ENCODE measurements around the gene UBE2E2.
"Not testable (repeated sequence)": the region's sequence is repeated elsewhere in the genome, so short reads cannot be mapped to it uniquely, and the experiment has no call there.

Gene UBE2E2

DNA sequence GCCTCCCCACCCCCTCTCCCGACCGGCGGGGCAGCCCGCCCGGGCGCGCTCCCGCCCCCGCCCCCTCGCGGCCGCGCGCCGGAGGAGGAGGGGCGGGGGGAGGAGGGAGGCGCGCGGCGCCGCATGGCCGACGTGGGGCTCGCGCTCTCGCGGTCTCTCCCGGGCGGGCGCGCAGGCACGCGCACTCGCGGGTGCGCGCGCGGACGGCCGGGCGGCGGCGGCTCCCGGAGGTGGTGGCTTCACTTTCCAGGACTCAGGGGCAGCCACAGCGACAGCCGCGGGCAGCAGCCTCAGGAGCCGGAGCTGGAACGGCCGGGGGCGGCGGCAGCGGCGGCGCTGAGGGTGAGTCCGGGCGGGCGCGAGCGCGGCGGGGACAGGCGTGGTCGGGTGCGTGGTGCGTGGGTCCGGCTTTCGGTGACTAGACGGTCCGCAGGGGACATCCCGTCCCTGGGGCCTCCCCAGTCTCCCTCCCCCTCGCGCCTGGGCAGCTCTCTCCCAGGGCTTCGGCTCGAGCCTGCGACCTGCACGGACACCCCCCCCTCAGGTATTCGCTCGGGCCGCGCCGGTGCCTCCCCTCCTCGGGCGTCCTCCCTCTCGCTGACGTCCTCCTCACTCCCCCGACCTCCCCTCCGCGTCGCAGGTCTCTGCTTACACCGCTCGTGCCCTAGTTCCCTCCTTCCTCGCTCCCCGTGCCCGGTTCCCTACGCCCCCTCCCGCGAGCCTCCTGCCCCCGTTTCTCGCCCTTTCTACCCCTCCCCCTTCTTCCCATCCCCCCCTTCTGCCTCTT is at the start of gene UBE2E2:
Gene UBE2E2, plus strand, starts transcription at position 407 of the 787 bp plus-strand sequence.
- peak; percentile 68 for DNase-seq

DNA sequence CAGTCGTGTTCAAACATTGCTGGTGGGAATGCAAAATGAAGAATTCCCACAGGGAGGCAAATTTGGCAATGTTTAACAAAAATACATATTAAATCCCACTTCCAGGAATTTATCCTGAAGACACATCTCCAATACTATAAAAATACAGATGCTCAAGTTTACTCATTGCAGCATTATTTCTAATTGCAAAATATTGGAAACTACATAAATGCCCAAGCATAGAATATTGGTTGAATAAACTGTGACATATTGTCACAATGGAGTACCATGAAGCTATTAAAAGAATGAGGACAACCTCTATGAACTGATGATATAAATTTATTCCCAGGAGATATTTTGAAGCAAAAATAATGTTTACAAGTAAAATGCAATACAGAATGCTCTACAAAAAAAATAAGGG is 49.7 kb upstream of the UBE2E2 start:
- no peak for DNase-seq

DNA sequence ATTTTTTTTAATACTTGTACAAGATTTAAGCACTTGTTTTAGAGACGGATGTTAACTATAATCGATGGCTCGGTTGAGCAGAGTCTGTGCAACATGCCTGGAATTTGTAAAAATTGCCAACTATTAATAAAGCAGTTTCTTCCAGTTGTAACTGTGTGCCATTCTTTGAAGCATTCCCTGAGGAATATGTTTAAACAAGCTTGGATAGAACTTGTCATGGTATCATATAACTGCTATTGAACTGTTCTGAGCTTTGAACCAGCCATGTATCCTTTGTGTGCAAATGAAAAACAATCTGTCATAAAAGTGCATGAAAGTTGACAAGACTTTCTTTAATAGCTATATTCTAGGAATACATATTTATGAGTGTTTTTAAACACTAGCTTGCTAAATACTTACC is 45.8 kb upstream of the UBE2E2 start:
- no peak for DNase-seq

DNA sequence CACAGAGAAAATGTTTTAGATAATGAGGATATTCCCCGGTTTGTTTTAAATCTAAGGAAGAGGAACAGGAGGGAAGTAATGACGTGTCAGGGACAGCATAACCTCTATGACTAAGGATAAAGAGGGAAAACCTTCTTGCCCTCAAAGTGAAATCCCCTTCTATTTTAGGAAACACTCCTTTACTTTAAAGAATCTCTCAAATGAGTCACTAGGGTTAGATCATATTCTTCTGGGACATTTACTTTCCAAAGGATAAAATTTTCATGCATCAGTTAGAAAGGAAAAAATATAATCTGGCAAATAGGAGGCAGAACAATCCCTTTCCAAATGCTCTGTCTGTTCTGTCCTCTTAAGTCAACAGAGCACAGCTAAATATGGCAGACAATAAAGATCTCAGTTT is 43.2 kb upstream of the UBE2E2 start:
- no peak for DNase-seq

DNA sequence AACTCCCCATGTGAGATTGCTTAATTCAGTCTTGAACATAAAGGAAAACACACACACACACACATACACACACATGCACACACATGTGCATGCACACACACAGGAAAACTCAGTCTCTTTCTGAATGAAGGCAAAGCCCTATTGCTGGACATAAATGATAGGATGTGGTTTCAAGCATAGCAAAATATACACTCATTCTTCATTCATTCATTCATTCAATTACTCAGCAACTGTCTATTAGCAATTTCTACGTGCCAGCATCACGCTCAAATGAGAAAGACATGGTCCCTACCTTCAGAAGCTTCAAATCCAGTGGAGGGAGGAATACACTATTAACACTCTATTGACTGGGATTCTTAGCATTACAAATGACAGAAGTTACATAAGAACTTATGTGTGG is 41.8 kb upstream of the UBE2E2 start:
- no peak for DNase-seq

DNA sequence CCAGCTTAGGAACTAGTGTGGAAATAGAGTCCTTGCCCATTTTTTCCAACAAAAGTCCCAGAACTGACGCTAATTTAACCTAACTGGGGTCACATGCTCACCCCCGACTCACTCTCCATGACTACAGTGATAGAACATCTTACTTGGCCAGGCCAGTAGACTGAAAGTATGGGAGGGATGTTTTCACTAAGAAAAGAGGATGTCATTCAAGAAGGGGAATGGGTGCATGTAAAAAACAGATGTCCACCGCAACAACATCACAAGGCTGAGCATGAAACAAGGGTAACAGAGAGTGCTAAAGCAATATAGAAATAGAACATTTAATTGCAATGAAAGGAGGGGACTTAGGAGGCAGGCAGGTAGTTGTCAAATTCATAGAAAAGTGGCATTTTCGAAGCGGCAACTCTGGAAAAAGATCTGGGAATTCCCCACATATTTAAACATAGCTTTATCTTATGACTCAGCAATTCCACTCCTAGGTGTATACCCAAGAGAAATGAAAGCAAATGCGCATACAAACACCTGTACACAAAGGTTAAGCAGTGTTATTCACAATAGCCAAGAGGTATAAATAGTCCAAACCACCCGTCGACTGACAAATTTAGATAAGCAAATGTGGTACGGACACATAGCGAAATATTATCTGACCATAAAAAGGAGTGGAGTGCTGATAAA is 41.1 kb upstream of the UBE2E2 start:
- DNase-seq, result no peak

DNA sequence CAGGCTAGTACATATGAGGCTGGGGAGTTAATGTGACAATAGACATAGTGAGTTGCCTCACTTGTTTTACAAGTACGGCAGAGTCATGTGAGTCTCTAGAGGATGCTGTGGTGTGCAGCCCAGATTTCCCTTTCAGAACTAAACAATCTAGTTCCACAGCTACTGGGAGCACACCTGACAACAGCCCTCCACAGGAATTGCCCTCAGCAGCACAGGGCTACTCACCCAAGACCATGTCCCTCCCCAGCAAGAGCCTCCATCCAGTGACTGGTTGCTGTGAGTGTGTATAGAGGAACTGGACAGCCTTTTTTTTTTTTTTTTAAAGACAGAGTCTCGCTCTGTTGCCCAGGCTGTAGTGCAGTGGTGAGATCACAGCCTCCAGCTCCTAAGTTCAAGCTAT is 40.2 kb upstream of the UBE2E2 start:
- no peak for DNase-seq

DNA sequence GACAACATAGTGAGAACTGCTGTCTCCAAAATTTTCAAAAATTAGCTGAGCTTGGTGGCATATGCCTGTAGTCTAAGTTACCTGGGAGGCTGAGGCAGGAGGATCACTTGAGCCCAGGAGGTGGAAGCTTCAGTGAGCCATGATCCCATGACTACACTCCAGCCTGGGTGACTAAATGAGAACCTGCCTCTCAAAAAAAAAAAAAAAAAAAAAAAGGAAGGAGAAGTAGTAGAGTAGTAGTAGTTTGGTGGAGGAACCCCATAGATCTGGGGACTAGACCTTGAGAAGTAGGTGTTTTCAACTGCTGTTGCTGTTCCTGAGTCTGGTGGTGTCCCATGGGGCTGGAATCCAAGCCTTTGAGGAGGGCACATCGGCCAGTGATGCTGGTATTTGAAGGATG is 38.4 kb upstream of the UBE2E2 start:
- no peak for DNase-seq

DNA sequence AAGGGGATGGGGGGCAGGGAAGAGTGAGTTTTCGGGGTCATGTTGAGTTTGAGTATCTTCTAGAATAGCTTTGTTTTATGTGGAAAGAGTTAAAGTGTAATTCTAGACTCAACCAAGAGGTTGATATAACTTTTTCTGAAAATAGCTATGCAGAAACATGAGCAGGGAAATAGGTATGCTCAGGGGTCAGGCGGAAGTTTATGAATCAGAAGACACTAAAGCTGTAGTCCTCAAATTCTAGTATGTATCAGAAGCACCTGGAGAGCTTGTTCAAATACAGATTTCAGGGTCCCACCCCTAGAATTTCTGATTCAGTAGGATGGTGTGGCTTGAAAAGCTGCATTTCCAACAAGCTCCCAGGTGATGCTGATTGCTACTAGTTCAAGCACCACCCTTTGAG is 37.6 kb upstream of the UBE2E2 start:
- no peak for DNase-seq

DNA sequence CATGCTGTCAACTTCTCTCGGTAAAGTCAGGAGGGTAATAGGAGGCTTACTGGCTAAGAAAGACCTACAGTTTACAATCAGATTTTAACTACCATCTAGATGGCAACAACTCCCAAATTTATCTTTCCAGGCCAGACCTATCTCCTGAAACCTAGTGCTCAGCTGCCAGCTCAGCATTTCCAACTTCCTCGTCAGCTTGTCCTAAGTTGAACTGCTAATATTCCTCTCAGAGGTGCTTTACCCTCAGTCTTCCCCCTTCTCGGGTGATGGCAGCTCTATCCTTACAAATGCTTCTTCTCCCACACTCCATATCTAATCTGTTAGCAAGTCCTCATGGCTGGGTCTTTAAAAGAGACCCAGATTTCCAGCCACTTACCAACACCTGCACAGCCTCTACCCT is 36.9 kb upstream of the UBE2E2 start:
- DNase-seq, result no peak

DNA sequence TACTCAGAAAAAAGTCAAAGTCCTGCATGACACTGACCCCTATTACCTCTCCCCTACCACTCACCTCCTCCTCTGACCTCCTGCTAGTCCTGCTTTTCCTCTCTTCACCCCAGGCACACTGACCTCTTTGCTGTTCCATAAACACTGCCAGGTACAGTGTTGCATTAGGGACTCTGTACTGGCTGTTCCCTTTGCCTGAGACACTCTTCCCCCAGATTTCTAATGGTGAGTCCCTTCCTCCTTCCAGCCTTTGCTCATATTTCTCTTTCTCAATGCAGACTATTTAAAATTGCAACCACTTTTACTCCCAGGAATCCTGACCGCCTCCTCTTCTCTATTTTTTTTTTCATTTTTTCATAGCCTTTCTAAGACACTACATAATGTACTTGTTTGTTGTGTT is 36.3 kb upstream of the UBE2E2 start:
- DNase-seq, result no peak

DNA sequence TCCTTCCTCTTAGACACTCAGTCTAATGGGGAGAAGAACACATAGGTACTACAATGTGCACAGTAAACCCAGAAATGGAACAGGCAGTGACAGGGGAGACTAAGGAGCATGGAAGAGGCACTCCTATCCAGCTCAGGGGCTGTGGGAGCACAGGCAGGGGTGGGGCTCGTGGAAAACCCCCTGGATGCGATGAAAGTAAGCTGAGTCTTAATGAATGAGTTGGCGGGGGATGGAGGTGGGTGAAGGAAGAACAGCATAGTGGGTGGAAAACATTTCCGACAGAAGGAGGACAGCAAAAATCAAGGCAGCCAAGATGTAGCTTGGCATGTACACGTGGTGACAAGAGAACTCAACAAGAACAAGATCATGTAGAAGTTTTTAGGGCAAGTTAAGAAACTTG is 33.6 kb upstream of the UBE2E2 start:
- no peak for DNase-seq

DNA sequence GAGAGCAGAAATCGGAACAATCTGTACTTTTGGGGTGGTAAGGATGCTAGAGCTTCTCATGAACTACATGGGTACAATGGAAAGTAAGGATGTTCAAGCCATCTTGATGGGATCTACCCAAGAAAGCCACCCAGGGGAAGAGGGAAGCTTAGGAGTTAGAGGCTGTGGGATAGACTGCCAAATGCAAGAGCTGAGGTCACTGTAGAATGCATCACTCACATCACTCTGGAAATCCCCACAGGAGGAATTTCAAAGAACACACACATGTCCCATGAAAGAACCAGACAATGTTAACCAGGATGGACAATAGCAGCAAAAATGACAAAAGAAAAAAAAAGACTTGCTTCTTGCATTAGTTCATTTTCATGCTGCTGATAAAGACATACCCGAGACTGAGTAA is 32.8 kb upstream of the UBE2E2 start:
- DNase-seq, result no peak

DNA sequence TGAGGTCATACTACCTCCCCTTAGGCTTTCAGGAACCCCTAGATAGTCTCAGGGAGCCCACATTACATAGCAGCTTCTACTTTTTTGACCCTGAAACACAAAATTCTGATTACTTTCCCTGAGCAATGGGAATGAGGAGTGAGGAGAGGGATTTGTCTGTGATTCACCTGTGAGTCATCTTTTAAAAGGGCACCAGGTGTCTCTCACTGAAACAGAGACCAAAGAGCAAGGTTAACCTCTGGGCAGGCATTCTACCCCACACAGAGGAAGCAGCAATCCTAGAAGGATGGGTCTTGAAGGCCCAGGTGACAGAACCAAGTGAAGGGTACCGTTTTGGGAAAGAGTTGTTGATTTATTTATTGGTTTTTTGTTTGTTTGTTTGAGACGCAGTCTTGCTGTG is 31.1 kb upstream of the UBE2E2 start:
- DNase-seq, result no peak

DNA sequence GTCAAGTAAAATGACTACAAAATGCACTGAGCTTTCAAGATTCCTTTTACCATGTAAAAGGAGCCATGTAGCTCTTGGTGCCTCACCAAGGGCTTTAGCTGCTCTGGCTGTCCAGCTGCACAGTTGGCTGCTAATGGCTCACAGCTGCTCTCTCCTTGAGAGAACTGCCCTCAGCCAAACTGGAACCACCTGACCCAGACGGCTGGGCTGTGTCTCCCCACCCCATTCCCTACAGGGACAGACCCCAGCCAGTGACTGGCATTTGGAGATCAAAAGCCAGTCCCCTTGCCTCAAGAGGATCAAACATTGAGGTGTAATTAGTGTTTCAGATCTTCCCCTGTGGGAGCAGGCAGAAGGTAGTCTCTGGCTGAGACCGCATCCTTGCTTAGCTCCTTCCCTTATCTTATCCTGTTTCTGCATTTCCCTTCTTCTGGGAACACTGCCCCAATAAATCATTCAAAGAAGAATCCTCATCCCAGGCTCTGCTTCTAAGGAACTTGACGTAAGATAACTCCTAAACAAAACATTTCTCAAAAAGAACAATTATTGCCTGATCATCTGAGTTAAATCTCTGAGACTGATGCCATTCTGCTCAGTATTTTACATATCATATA is 28.6 kb upstream of the UBE2E2 start:
- DNase-seq, result no peak

DNA sequence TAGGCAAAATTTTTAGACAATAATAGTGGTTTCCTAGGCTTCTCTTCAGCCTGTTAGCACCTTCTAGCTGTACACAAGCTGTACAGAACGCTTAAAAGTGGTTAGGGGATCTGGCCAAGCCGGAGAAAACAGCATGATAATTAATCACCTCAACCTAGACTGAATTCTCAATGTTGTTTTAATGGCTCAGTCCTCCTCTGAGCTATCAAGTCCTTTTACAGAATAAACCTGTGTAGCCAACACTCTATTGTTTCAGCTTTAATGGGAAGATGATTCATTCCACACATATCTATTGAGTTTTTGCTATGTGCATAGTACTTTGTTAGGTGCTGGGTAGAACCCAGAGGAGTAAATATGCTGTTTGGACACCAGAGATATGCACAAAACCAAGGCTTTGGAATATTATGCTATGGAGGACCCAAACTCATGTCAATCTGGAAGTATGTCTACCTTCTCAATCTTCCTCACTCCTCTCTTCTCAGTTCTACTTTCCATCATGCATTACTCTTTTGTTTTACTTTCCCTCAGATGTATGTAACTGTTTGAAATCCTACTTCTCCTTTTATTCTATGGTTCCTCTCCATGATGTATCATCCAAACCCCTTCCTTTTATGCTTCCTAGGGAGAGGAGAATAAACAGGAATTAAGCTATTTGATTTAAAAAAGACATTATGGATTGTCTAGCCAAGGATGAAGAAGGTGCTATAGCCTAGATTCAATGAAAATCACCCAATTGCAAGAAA is 27.6 kb upstream of the UBE2E2 start:
- DNase-seq, result no peak

DNA sequence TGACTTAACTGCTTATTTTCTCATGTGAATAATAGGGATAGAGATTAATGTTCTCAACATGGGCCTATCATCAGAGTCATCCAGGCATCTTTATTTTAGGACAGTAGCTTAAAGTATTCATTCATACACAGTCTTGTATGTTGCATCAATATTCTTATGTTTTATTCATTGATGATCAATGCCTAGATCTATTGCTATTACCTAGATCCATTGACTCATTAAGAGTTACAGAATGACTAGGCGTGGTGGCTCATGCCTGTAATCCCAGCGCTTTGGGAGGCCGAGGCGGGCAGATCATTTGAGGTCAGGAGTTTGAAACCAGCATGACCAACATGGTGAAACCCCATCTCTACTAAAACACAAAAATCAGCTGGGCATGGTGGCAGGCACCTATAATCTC is 26.3 kb upstream of the UBE2E2 start:
- not testable (repeated sequence) for DNase-seq

DNA sequence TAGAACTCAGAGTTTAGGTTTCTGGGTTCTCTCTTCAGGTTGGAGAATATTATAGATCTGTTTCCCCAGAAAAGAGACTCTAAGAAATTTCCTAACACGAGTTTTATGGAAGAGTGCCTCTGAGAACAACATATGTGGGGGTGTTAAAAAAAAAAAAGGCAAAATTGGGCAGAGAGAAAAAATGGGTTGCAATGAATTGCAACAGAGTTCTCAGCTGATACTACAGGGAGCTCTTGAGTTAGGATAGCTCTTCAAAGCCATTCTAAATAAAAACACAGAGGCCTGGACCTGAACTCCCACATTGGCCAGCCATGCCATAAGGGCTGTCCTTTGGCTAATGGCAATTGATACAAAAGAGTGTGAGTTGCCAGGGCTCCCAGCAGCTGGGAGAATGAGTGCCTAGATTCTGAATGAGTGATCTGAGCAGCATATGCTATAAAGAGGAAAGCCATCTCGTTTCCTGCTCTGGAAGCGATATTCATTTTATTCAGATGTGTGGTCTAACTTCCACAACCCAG is 20.1 kb upstream of the UBE2E2 start:
- no peak for DNase-seq

DNA sequence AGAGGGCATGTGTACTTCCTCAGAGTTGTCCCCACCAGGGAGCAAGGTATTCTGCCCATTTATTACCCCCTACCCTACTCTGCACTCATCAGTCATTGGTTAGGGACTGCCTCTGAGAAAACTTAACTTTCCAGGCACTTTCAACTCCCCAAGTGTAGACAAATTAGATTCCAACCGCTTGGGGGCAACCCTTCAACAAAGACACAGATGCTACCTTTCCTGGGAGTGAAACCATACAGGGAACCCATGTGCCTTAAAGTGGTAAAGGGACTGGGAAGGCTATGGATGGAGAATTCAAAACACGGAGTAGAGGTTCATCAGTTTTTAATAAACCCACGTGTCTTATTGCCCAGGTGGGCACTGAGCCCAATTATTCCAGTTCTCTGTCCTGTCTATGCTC is 19.4 kb upstream of the UBE2E2 start:
- DNase-seq, result no peak

DNA sequence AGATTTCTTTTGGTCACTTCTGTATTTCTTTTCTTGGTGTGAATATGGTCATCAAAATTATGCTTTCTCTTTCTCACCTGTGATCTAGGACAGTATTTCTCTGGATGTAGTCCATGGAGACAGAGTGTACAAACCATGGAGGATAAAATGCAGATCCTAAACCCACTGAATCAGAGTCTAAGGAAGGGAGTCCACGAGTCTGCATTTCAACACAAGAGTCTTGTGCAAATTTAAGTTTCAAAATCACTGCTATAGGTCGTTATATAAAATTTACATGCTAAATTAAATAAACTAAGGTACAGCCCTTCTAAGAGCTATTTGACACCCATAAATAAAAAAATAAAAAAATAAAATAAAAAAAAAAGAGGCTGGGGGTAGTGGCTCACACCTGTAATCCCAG is 17.3 kb upstream of the UBE2E2 start:
- DNase-seq, result no peak

DNA sequence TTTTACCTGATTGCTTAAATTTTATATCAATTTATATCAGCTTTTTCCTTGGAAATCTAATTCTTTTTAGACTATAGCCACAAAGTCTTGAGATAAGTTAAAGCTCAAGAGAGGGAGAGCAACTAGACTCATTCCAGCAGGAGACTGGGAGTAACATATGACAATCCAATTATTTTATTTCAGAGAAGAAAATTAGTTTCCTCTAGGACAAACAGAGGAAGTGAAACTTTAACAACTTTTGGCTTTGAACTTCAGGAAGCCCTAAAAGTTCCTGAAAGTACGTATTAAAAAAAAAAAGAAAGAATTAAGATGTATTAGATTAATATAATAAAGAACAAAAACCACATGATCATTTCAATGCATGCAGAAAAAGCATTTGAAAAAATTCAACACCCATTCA is 13.9 kb upstream of the UBE2E2 start:
- no peak for DNase-seq

DNA sequence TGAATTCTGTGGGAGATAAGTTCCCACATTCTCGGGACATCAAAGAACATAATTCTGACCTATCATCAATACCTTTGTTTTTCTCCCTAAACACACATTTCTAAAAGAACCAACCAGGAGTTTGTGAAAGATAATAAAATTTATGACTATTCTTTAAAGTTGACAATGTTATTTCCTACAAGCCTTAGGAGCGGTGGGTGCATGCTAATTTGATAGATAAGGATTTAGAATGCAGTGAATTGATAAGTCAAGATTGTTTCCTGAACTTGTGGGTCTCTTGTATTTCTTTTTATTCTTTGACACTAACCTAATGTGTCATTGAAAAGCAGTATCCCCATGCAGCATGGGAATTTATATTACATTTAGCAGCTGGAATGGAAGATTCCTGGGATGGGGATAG is 10.3 kb upstream of the UBE2E2 start:
- DNase-seq, result no peak

DNA sequence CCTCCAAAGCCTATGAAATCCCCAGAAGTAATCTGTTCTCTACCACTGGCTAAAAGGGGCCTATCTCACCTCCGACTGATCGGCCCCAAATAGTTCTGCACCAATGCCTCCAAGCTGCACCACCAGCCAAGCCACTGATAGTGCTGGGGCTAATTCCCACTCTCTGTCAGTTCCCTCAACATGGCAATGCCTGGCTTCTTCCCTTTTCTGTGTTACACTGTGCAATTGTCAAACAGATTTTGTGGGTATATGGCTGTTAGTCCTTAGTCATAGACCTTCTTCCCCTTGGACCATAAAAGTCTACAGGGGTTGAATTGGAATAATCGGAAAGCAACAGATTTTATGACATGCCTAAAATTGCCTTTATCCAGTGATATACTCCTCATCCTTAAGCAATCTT is 9.3 kb upstream of the UBE2E2 start:
- DNase-seq, result no peak

Measured in activated T-cell treated with anti-CD3 and anti-CD28 coated beads, Interleukin-2, amount 50 U/mL, for 1 hour (primary cell).